Right lobe of liver (tissue), 6 donors: Measurements from ENCODE around the gene LAG3. TPM values are rescaled to one million over a fixed set of nuclear protein-coding genes. Genes with fewer than 3 reads are reported as not detected.

Source experiments
- ATAC-seq, 4 donors: fragments of 200-7000 bp; cut with Tn5 transposase; one replicate each; pipeline ENCODE4 v1.9.1; 2020; ENCODE audit warnings: mild to moderate bottlenecking in 4 of 4, moderate library complexity in 4 of 4
- DNase-seq, 3 donors: peaks; one replicate each; pipeline ENCODE4 v3.0.0-alpha.2; 2020
- H3K27ac ChIP-seq, 3 donors: fragments of 200-600 bp; one replicate each; pipeline ENCODE4 v1.8.0; 2022
- H3K27me3 ChIP-seq, 2 donors: fragments of 200-600 bp; one replicate each; pipeline ENCODE4 v1.8.0; 2022
- H3K36me3 ChIP-seq, 4 donors: fragments of 200-600 bp; sonication (generic) in 1 of 4; one replicate each; pipeline versions ENCODE4 v1.5.1 to v1.8.0; 2017 to 2022; ENCODE audit warnings: control low read depth in 1 of 4
- H3K4me1 ChIP-seq, 4 donors: fragments of 200-600 bp; sonication (generic) in 1 of 4; one replicate each; pipeline versions ENCODE4 v1.5.1 to v1.8.0; 2017 to 2022; ENCODE audit warnings: control low read depth in 1 of 4
- H3K4me3 ChIP-seq, 3 donors: fragments of 200-600 bp; one replicate each; pipeline ENCODE4 v1.8.0; 2022
- H3K9me3 ChIP-seq, 4 donors: fragments of 200-600 bp; sonication (generic) in 1 of 4; one replicate each; pipeline versions ENCODE4 v1.5.1 to v1.8.0; 2017 to 2022; ENCODE audit warnings: control low read depth in 1 of 4
- POLR2A ChIP-seq: fragments of 450-650 bp; IDR thresholded peaks from one replicate; pipeline ENCODE4 v1.6.1; 2017; ENCODE audit warnings: antibody characterized with exemption, mild to moderate bottlenecking
- WGBS: methylation state at CpG from one replicate; pipeline ENCODE4 v1.1.6; 2018; ENCODE audit warnings: low coverage, low lambda C conversion rate; ENCODE audit not compliant: insufficient coverage; ENCODE audit errors: missing lambda C conversion rate; 5-methylcytosine and 5-hydroxymethylcytosine counted together
- intact Hi-C, 2 donors: fragments of 100-400 bp; cut with DNase I; formaldehyde crosslinking; loops; one replicate each; pipeline versions ENCODE4 v1.11.2 to v1.14.1; 2022
- total RNA-seq, 6 experiments: library from RNA; depleted of rRNA in 2 of 6; stranded (reverse); fragments of >200 nt in 2 of 6; fragmentation: NEBNext Ultra II Directional in 3 of 6; extraction: Animal tissue kit (Norgen Biotek cat#: 25700) in 3 of 6; gene quantifications; one replicate each; pipeline versions ENCODE4 v1.1.0 to v1.2.4, GENCODE V29; 2016 to 2023
- TF ChIP-seq, protein P1 (sequence below), 4 donors: fragments of 200-600 bp in 3 of 4; fragments of 450-650 bp in 1 of 4; IDR thresholded peaks; one replicate each; pipeline versions ENCODE4 v1.5.1 to v1.8.0; 2016 to 2022; ENCODE audit warnings: antibody characterized with exemption in 4 of 4, mild to moderate bottlenecking in 2 of 4
- donor health status: DM: no; HTN: yes; CAD: no.
- donor health status: DM: no; HTN: no; CAD: no.
- donor health status: DM: no; HTN: no; CAD: no.
- donor health status: DM: no; HTN: yes; CAD: no.
- donor health status: DM: no; HTN: yes; CAD: no.

The LAG3 gene
- total RNA-seq, 6 experiments from 2014 or later = 0.18 to 2.3 (median 1.4) TPM

DNA sequence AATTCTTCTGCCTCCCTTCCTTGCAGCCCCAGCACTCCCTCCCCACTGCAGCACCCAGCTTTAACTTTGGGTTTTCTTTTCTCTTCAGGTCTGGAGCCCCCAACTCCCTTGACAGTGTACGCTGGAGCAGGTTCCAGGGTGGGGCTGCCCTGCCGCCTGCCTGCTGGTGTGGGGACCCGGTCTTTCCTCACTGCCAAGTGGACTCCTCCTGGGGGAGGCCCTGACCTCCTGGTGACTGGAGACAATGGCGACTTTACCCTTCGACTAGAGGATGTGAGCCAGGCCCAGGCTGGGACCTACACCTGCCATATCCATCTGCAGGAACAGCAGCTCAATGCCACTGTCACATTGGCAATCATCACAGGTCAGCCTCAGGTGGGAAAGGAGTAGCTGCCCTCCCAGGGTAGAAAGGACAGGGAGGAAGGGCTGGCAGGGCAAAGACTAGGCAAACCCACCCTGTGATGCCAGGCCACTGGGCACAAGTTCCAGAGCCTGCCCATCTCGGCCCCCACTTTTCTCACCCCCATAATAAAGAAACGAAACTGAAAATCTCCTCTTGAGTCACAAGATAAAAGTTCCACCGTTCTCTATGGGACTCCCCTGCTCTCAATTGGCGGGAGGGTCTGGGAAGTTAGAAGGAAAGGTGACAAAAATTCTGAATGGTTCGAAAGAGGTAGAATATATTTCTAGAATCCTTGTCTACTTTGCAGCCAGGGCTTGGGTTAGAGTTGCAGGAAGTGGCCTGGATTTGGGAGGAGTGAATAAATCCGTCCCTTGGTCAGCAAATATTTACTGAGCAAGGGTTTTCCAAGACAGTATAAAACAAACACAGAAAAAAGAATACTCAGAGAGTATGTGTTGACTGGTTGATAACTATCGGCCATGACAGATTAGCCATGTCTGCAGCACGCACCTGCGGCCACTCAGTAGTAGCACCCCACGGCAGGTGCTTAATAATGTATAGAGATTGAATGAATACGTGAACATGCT lies 3.2 kb downstream of the LAG3 start:
- Histone ChIP-seq H3K36me3 (peaks cover 0 to 4% (median 0%) of the 10 kb centered on the region in 4 donors), H3K4me3 (no peak overlapping the region), H3K27me3 (no peaks in the 10 kb centered on the region), H3K9me3 (no peaks in the 10 kb centered on the region), H3K4me1 (peaks cover 0 to 76% (median 27%) of the 10 kb centered on the region in 4 donors), H3K27ac (peak overlapping the region in 2 of 3 donors; percentile 52 to 69)
- TF ChIP-seq, protein P1, sequence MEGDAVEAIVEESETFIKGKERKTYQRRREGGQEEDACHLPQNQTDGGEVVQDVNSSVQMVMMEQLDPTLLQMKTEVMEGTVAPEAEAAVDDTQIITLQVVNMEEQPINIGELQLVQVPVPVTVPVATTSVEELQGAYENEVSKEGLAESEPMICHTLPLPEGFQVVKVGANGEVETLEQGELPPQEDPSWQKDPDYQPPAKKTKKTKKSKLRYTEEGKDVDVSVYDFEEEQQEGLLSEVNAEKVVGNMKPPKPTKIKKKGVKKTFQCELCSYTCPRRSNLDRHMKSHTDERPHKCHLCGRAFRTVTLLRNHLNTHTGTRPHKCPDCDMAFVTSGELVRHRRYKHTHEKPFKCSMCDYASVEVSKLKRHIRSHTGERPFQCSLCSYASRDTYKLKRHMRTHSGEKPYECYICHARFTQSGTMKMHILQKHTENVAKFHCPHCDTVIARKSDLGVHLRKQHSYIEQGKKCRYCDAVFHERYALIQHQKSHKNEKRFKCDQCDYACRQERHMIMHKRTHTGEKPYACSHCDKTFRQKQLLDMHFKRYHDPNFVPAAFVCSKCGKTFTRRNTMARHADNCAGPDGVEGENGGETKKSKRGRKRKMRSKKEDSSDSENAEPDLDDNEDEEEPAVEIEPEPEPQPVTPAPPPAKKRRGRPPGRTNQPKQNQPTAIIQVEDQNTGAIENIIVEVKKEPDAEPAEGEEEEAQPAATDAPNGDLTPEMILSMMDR (IDR thresholded peaks at IDR 0.05) = no peak
- TF ChIP-seq POLR2A = no peak
- WGBS = 34% methylated on average over 13 of the region's 16 CpGs
- intact Hi-C loops = no loop called here
- DNase-seq = no peak
- peak; percentile 3 to 25 (median 20) for ATAC-seq

DNA sequence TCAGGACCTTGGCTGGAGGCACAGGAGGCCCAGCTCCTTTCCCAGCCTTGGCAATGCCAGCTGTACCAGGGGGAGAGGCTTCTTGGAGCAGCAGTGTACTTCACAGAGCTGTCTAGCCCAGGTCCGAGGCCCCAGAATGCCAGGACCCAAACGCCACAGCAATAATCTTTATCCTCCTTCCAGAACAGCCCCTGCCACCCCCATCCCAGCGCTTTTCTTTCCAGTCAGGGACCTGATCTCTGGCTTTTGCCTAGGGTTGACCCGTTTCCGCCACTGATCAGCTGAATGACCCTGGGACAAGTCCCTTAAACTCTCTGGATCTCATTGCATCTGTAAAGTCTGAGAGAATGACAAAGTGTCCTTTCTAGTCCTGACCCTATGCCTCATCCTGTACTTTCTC lies 5.1 kb downstream of the LAG3 start:
- peaks cover 0 to 62% (median 27%) of the 10 kb centered on the region in 4 donors for H3K4me1 ChIP-seq
- TF ChIP-seq, protein P1 (IDR thresholded peaks at IDR 0.05) = no peak
- no peak for TF ChIP-seq POLR2A
- no peak overlapping the region for H3K27ac ChIP-seq
- WGBS = 24% methylated on average over 3 of the region's 5 CpGs
- H3K4me3 ChIP-seq = no peak overlapping the region
- intact Hi-C loops = no loop called here
- DNase-seq (no peak), ATAC-seq (no peak)
- no peaks in the 10 kb centered on the region for H3K36me3 ChIP-seq
- no peaks in the 10 kb centered on the region for H3K9me3 ChIP-seq
- no peaks in the 10 kb centered on the region for H3K27me3 ChIP-seq

DNA sequence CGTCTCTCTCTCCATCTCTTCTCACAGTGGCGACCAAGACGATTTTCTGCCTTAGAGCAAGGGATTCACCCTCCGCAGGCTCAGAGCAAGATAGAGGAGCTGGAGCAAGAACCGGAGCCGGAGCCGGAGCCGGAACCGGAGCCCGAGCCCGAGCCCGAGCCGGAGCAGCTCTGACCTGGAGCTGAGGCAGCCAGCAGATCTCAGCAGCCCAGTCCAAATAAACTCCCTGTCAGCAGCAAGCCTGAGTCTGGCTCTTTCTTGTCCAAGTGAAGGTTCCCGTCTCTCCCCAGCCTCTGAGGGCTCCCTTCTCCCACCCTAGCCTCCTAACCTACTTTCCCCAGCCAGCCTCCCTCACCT lies 5.9 kb downstream of the LAG3 start:
- H3K9me3 ChIP-seq = no peaks in the 10 kb centered on the region
- DNase-seq = peak in 1 of 3 donors; percentile 58
- ATAC-seq = peak; percentile 1 to 25 (median 14)
- intact Hi-C loops = no loop called here
- peaks cover 0 to 62% (median 27%) of the 10 kb centered on the region in 4 donors for H3K4me1 ChIP-seq
- H3K36me3 ChIP-seq = no peaks in the 10 kb centered on the region
- no peaks in the 10 kb centered on the region for H3K27me3 ChIP-seq
- peak overlapping the region; percentile 47 to 75 (median 62) for H3K27ac ChIP-seq
- TF ChIP-seq, protein P1 (IDR thresholded peaks at IDR 0.05) = no peak
- TF ChIP-seq POLR2A = no peak
- 37% methylated on average over 12 of the region's 14 CpGs for WGBS
- H3K4me3 ChIP-seq = peak overlapping the region; percentile 23 to 41 (median 30)

DNA sequence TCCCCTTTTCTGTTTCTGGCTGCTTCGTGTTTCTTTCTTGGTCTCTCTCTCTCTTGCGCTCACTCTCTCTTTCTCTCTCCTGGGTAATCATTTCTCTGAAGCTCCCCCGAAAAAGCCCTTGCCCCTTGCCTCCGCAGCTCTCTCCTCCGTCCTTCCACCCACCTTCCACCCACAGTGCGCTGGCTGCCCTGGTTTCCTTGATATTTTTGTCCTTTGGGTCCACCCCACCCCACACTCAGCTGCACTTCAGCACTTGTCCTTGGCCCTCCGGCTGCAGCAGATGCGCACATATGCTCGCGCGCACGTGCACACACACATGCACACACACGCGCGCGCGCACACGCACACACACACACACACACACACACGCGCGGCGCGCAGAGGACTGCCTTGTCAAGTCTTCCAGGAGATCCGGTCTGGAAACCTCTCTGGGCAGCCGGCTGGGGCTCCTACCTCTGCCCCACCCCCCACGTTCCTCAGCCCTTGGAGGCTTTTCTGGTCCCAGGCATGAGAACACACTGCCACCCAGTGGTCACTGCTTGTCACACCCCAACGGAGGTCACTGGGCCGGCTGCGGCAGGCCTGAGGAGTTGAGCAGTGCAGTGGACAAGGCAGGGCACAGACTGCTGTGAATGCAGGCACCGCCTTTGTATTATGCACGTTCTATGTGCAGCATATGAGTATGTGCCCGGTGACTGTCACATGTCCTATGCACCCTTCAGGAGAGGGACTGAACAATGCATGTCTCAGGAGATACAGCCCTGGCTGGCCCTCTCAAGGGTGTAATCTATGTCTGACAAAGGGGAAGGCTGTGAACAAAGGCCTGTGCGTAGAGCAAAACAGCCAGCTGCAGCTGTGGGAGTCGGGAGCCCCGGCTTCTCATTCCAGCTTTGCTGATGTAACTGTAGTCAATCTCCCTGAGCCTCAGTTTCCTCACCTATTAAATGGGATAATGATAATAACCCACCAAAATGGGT lies 6.5 kb downstream of the LAG3 start:
- DNase-seq (peak; percentile 93 to 96 (median 95)), ATAC-seq (peak; percentile 88 to 94 (median 90))
- Histone ChIP-seq H3K27me3 (no peaks in the 10 kb centered on the region), H3K9me3 (no peaks in the 10 kb centered on the region), H3K4me3 (peak overlapping the region; percentile 23 to 41 (median 30)), H3K4me1 (peaks cover 0 to 62% (median 27%) of the 10 kb centered on the region in 4 donors), H3K36me3 (no peaks in the 10 kb centered on the region), H3K27ac (peak overlapping the region; percentile 52 to 75 (median 62))
- intact Hi-C loops = no loop called here
- TF ChIP-seq, protein P1 (IDR thresholded peaks at IDR 0.05) = peak; percentile 95 to 99 (median 96)
- no peak for TF ChIP-seq POLR2A
- WGBS = 3% methylated on average over 33 of the region's 35 CpGs
